ENCODE results near the gene BBX. TPM values are rescaled to one million over a fixed set of nuclear protein-coding genes. Genes with fewer than 3 reads are reported as not detected.

Gene BBX
- total RNA-seq, 1 experiment from 2014 or later = 66.8 TPM

DNA sequence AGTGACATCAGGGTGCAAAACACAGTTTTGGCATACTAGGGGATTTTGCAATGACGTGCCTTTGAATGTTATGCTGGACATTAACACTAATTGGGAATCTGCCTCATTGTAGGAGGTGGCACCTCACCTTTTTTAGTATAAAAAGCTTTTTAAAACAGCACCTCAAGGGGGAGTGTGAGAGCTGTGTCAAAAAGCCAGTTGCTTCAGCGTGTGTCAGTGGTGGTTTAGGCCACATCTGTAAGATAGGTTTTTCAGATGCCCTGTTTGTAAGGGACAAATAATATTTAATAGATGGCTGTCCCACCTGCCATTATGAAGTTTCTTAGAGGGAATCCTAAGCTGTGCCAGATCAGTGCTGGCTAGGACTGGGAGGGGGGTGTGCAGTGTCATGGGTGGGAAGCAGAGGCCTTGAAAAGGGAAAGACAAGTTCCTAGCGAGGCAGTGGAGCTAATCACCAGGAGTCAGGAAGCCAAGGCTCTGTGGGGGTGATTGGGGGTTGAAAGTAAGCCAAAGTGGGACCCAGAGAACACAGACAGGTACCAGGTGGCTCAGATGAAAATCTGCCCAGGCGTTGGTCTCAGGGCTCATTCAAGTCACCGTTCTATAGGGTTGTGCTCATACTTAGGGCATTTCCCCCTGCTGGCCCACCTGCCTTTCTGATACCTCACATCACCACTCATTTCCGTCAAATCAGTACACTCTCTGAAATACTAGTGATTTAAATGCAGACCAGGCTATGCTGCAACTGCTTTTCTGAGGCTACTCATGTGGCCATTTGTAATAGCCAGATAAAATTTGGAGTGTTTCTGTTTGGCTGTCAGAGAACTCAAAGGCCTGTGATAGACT is 120.5 kb downstream of the BBX start:
- Histone ChIP-seq H2AFZ (ENCODE audit: low read length) (no peak overlapping the region), H3K36me3 (ENCODE audit: low read depth, low read length) (no peaks in the 10 kb centered on the region), H3K27ac (ENCODE audit: low read length) (no peak overlapping the region), H3F3A (ENCODE audit: low read length, unreplicated experiment) (no peaks in the 10 kb centered on the region), H3K4me2 (ENCODE audit: low read length) (no peak overlapping the region), H3K9me2 (replicated peaks; ENCODE audit: low read length) (no peaks in the 10 kb centered on the region), H3K79me2 (ENCODE audit: low read length) (no peaks in the 10 kb centered on the region), H3K4me1 (ENCODE audit: insufficient read depth, low read length) (peaks cover 7% of the 10 kb centered on the region; the same call in 1 of the 2 replicates), H3K27me3 (ENCODE audit: low read length) (no peaks in the 10 kb centered on the region), H3K9ac (ENCODE audit: low read length) (no peak overlapping the region), H4K20me1 (ENCODE audit: low read length) (no peaks in the 10 kb centered on the region), H3K4me3 (ENCODE audit: low read length) (no peak overlapping the region), H3K9me3 (ENCODE audit: low read length) (no peaks in the 10 kb centered on the region)
- intact Hi-C loops (cut with micrococcal nuclease) = no loop called here
- POLR2A ChIA-PET (ENCODE audit: unreplicated experiment) = interaction anchor here (0.6 kb wide), 1 partner anchor 17 kb away, joined by 11 read pairs; no protein-coding TSS in a partner anchor
- ATAC-seq (peak; percentile 35), DNase-seq (peak; percentile 31)
- BruUV-seq (replicated peaks) = no TSS peak
- TF ChIP-seq EZH2phosphoT487 (IDR thresholded peaks at IDR 0.05; ENCODE audit: borderline replicate concordance, low read length) = no peak
- TF ChIP-seq, protein P1, sequence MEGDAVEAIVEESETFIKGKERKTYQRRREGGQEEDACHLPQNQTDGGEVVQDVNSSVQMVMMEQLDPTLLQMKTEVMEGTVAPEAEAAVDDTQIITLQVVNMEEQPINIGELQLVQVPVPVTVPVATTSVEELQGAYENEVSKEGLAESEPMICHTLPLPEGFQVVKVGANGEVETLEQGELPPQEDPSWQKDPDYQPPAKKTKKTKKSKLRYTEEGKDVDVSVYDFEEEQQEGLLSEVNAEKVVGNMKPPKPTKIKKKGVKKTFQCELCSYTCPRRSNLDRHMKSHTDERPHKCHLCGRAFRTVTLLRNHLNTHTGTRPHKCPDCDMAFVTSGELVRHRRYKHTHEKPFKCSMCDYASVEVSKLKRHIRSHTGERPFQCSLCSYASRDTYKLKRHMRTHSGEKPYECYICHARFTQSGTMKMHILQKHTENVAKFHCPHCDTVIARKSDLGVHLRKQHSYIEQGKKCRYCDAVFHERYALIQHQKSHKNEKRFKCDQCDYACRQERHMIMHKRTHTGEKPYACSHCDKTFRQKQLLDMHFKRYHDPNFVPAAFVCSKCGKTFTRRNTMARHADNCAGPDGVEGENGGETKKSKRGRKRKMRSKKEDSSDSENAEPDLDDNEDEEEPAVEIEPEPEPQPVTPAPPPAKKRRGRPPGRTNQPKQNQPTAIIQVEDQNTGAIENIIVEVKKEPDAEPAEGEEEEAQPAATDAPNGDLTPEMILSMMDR (conservative IDR thresholded peaks at IDR 0.05; ENCODE audit: low read depth, low read length) = peak; percentile 59
- CTCF ChIA-PET = interaction anchor here (0.6 to 1.0 kb wide), 3 partner anchors 22 to 239 kb away, joined by 3 to 5 read pairs (median 3); no protein-coding TSS in a partner anchor

DNA sequence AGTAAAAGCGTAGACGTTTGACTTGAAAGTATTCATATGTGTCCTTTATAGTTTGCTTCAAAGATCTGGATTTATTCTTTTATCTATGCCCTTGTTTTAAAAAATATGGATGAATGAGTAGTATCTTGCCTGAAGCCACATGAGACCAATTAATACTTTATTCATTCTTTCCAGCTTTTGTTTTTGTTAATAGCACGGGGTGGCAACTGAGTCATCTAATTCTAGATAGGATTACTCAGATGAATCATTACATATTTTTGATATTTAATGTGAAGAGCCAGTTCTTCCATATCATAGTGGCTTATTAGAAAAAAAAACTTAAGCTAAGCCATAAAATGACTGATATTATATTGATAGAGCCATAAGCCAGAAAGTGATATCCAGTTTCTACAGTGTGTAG is 121.9 kb downstream of the BBX start:
- ATAC-seq = peak; percentile 24
- no peaks in the 10 kb centered on the region for H4K20me1 ChIP-seq (ENCODE audit: low read length)
- 0 out of 2 replicates have a peak overlapping the region, but pooled peaks have one; percentile 13 for H3K4me2 ChIP-seq (ENCODE audit: low read length)
- H3K9me2 ChIP-seq (replicated peaks; ENCODE audit: low read length) = no peaks in the 10 kb centered on the region
- TF ChIP-seq EZH2phosphoT487 (IDR thresholded peaks at IDR 0.05; ENCODE audit: borderline replicate concordance, low read length) (no peak), EZH2 (IDR thresholded peaks at IDR 0.05; ENCODE audit: low read length, unreplicated experiment) (no peak)
- TF ChIP-seq, protein P1 (conservative IDR thresholded peaks at IDR 0.05; ENCODE audit: low read depth, low read length) = no peak
- H3K36me3 ChIP-seq (ENCODE audit: low read depth, low read length) = no peaks in the 10 kb centered on the region
- DNase-seq = peak; percentile 27
- H3K4me1 ChIP-seq (ENCODE audit: insufficient read depth, low read length) = peaks cover 7% of the 10 kb centered on the region; the same call in 1 of the 2 replicates
- no peaks in the 10 kb centered on the region for H3K9me3 ChIP-seq (ENCODE audit: low read length)
- no peaks in the 10 kb centered on the region for H3K79me2 ChIP-seq (ENCODE audit: low read length)
- no peaks in the 10 kb centered on the region for H3K27me3 ChIP-seq (ENCODE audit: low read length)
- intact Hi-C loops (cut with micrococcal nuclease) = no loop called here
- no peak overlapping the region for H3K27ac ChIP-seq (ENCODE audit: low read length)
- ChIA-PET CTCF (interaction anchor here (0.5 to 0.6 kb wide), 2 partner anchors 14 to 1950 kb away, joined by 4 to 5 read pairs; no protein-coding TSS in a partner anchor), POLR2A (ENCODE audit: unreplicated experiment) (no interaction called here)
- H3K4me3 ChIP-seq (ENCODE audit: low read length) = no peak overlapping the region
- H2AFZ ChIP-seq (ENCODE audit: low read length) = no peak overlapping the region
- BruUV-seq (replicated peaks) = no TSS peak
- no peaks in the 10 kb centered on the region for H3F3A ChIP-seq (ENCODE audit: low read length, unreplicated experiment)
- no peak overlapping the region for H3K9ac ChIP-seq (ENCODE audit: low read length)

DNA sequence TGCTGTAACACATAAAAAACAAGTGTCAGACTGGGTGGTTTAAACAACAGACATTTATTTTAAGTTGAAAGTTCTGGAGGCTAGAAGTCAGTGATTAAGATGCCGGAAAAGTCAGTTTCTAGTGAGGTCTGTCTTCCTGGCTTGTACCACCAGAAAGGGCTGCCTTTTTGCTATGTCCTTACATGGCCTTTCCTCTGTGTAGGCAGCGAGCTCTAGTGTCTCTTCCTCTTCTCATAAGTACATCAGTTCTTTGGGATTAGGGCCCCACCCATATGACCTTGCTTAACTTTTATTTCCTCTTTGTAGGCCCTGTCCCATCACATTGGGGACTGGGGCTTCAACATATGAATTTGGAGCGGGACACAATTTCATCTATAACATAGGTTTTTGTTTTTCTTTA is 128.0 kb downstream of the BBX start:
- BruUV-seq (replicated peaks) = no TSS peak
- TF ChIP-seq, protein P1 (conservative IDR thresholded peaks at IDR 0.05; ENCODE audit: low read depth, low read length) = no peak
- TF ChIP-seq EZH2 (IDR thresholded peaks at IDR 0.05; ENCODE audit: low read length, unreplicated experiment) (no peak), EZH2phosphoT487 (IDR thresholded peaks at IDR 0.05; ENCODE audit: borderline replicate concordance, low read length) (no peak)
- intact Hi-C loops (cut with micrococcal nuclease) = loop anchor here (10.0 kb wide), 1 partner anchor 216 kb away; no protein-coding TSS in a partner anchor

More for the DNA sequence above, 128.0 kb downstream of the BBX start:
- POLR2A ChIA-PET (ENCODE audit: unreplicated experiment) = no interaction called here
- Histone ChIP-seq H3K27me3 (ENCODE audit: low read length) (no peaks in the 10 kb centered on the region), H3K4me3 (ENCODE audit: low read length) (no peak overlapping the region), H3K9me2 (replicated peaks; ENCODE audit: low read length) (no peaks in the 10 kb centered on the region), H3K4me1 (ENCODE audit: insufficient read depth, low read length) (peaks cover 9% of the 10 kb centered on the region), H3K4me2 (ENCODE audit: low read length) (no peak overlapping the region), H3F3A (ENCODE audit: low read length, unreplicated experiment) (no peaks in the 10 kb centered on the region), H3K9me3 (ENCODE audit: low read length) (no peaks in the 10 kb centered on the region), H3K79me2 (ENCODE audit: low read length) (no peaks in the 10 kb centered on the region), H3K9ac (ENCODE audit: low read length) (no peak overlapping the region), H3K36me3 (ENCODE audit: low read depth, low read length) (no peaks in the 10 kb centered on the region), H3K27ac (ENCODE audit: low read length) (no peak overlapping the region), H4K20me1 (ENCODE audit: low read length) (no peaks in the 10 kb centered on the region), H2AFZ (ENCODE audit: low read length) (no peak overlapping the region)
- CTCF ChIA-PET = interaction anchor here (0.6 to 0.7 kb wide), 2 partner anchors 10 to 221 kb away, joined by 4 to 9 read pairs; no protein-coding TSS in a partner anchor
- DNase-seq (no peak), ATAC-seq (no peak)
